ENCODE measurements around the gene BLM.

- TF ChIP-seq NFRKB (IDR thresholded peaks at IDR 0.05) (no peak), ELF4 (IDR thresholded peaks at IDR 0.05) (no peak), FOXA1 (IDR thresholded peaks at IDR 0.05) (no peak), BHLHE40 (IDR thresholded peaks at IDR 0.05; ENCODE audit: borderline replicate concordance) (no peak), SP1 (IDR thresholded peaks at IDR 0.05) (no peak), ZNF384 (IDR thresholded peaks at IDR 0.05) (no peak), TARDBP (IDR thresholded peaks at IDR 0.05) (no peak), FOXM1 (IDR thresholded peaks at IDR 0.05; ENCODE audit: borderline replicate concordance) (no peak), PKNOX1 (IDR thresholded peaks at IDR 0.05) (no peak), LEF1 (IDR thresholded peaks at IDR 0.05; ENCODE audit: borderline replicate concordance) (no peak), HDGF (IDR thresholded peaks at IDR 0.05; ENCODE audit: borderline replicate concordance) (no peak), ARNT (IDR thresholded peaks at IDR 0.05) (no peak)
These were observed 48.8 kb downstream of the BLM start for GRCh38 chr15:90765966-90766365.
